ENCODE results near the gene RTBDN.

The RTBDN gene

DNA sequence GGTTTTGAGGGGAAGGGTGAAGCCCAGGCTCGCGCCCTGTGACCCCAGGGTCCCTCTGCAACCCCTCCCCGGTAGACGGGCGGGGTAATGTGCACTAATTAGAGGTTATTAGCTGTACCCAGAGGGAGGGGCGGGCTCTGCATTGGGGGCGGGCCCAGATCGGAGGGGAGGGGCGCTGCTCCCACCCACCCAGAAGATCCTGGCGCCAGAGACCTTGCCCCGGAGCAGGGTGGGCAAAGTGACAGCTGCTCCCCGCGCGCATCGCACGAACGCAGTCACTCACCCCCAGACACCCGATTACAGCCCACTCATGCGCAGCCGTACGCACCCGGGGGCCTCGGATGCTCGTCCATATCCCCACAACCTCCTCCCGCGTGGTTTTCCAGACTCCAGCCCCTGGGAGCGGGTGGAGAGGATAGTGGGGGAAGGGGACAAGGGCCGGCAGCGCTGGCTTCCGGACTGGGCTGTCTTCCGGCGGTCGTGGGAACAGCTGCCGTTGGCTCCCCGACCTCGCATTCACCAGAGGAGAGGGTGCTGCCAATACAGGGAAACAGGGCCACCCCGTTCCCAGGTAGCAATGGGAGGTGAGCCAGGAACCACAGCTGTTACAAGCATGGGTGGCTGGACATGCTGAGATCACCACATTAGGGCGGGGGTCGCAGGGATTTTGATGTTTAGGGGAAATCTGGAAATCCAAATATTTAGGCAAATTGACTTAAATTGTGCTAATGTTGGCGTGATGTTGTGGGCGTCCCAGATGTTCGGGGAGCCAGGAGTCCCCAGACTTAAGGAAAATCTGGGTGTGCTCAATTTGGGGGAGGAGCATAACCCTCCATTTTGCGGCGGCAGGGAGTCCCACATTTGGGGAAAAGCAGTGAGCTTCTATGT, 56.1 kb downstream of the RTBDN start:
- DNase-seq, result peak; percentile 75

DNA sequence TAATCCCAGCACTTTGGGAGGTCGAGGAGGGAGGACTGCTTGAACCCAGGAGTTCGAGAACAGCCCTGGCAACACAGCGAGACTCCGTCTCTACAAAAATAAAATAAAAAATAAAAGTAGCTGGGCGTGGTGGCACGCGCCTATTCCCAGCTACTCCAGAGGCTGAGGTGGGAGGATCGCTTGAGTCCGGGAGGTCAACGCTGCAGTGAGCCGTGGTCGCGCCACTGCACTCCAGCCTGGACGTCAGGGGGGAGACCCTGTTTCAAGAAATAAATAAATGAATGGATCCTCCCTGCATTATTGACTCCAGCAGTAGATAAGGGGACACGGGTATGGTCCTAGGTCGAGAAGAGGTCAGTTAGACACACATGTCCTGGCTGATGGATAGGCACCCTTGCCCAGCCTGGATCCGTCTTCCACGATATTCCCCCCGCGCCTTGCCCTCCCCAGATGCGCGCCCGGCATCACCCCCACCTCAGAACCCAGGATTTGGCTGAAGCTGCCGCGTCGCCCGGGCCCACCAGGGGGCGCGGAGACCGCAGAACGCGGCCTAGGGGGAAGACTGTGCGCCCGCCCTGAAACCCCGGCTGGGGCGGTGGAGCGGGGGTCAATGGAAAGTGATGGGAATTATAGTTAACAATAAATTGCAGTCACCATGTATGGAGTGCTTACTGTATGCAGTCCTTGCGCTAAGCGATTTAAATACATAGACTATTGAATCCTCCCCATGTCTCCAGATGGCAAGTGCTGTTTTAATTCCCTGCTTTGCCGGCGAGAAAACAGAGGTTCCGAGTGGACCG, 57.0 kb downstream of the RTBDN start:
- DNase-seq, result peak; percentile 89

All from activated CD4-positive, alpha-beta T cell treated with anti-CD3 and anti-CD28 coated beads, Interleukin-10, Interleukin-2, amounts not matched to agents 100 ng/mL and 50 ng/mL, durations not matched to agents 16 hours and 8 hours (primary cell).